Astrocyte of the cerebellum (primary cell): ENCODE results near the gene SRP72.

Experiments used
- DNase-seq: peaks from one replicate; pipeline ENCODE4 v3.0.0-alpha.2; 2011; ENCODE audit warnings: low read depth
- H3K4me3 ChIP-seq: 2 replicates; pipeline ENCODE4 v1.5.1; 2011; ENCODE audit warnings: mild to moderate bottlenecking, low read depth, low read length, moderate library complexity
- in situ Hi-C: cut with HindIII; loops from 2 replicates; pipeline ENCODE4 v1.10.0; 2017; ENCODE audit warnings: low sequenced_read_pairs
- TF ChIP-seq, protein P1 (sequence below): IDR thresholded peaks from 2 replicates; pipeline ENCODE4 v1.5.1; 2012; ENCODE audit warnings: low read length, low read depth, moderate library complexity, mild to moderate bottlenecking; ENCODE audit errors: missing control alignments

Gene SRP72

GRCh38 chr4:56512166-56512565 is 44.7 kb downstream of the SRP72 start:
- in situ Hi-C loops: no loop called here
- TF ChIP-seq, protein P1, sequence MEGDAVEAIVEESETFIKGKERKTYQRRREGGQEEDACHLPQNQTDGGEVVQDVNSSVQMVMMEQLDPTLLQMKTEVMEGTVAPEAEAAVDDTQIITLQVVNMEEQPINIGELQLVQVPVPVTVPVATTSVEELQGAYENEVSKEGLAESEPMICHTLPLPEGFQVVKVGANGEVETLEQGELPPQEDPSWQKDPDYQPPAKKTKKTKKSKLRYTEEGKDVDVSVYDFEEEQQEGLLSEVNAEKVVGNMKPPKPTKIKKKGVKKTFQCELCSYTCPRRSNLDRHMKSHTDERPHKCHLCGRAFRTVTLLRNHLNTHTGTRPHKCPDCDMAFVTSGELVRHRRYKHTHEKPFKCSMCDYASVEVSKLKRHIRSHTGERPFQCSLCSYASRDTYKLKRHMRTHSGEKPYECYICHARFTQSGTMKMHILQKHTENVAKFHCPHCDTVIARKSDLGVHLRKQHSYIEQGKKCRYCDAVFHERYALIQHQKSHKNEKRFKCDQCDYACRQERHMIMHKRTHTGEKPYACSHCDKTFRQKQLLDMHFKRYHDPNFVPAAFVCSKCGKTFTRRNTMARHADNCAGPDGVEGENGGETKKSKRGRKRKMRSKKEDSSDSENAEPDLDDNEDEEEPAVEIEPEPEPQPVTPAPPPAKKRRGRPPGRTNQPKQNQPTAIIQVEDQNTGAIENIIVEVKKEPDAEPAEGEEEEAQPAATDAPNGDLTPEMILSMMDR: no peak
- DNase-seq: no peak
- H3K4me3 ChIP-seq: no peak overlapping the region

- in situ Hi-C loops: no loop called here
- H3K4me3 ChIP-seq: no peak overlapping the region
Observed at GRCh38 chr4:56513517-56513916, 46.1 kb downstream of the SRP72 start.

GRCh38 chr4:56530269-56531148 is 63.1 kb downstream of the SRP72 start:
- in situ Hi-C loops: no loop called here
- DNase-seq: peak; percentile 45
- H3K4me3 ChIP-seq: peak overlapping the region; percentile 61
- TF ChIP-seq, protein P1: no peak

More at GRCh38 chr4:56513517-56513916, 46.1 kb downstream of the SRP72 start:
- TF ChIP-seq, protein P1: no peak
- no peak for DNase-seq

DNA sequence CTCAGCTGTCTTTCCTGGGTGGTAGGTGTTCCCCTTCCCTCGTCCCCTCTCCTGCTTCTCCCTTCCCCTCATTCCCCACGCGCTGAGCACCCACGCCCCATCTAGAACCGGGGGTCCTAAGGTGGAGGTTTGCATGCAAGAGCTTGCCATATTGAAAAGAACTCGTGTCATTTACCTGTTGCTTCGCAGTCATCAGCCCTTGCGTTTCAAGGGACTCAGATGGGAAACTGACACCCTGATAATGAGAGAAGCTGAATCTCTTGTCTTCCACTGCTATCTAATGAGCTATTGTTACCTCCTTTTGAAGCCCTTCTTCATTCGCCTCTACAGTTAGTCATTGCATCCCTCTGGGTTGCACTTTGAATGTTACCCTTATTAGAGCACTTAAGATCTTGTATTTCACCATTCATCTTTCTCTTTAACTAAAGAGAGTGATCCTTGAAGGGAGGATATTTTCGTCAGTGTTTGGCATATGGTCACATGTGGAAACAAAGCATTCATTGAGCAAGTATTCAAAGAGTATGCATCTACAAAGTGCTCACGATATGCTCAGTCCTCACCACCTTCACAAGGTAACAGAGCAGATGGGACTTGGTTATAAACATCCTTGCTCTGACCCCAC is 63.8 kb downstream of the SRP72 start:
- peak overlapping the region; percentile 61 for H3K4me3 ChIP-seq
- DNase-seq: no peak
- TF ChIP-seq, protein P1: no peak
- in situ Hi-C loops: no loop called here

DNA sequence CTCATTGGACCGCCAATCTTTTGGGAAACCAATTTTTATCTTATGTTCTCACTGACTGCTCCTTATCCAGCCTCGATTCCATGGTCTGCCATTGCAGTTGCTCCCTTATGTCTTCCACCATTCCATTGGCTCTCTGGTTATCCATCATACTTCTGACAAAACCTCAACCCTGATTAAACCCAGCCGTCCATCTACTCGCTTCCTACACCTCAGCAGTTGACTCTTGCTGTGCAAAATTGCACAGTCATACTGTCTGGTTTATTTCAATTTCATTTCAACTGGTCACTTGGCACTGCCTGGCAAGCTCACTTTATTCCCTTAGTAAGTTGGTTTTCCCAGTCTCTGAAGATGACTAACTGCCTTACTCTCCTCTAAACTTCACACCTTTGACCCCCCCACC is 64.4 kb downstream of the SRP72 start:
- in situ Hi-C loops: no loop called here
- no peak overlapping the region for H3K4me3 ChIP-seq
- no peak for DNase-seq
- TF ChIP-seq, protein P1: no peak

GRCh38 chr4:56532239-56532638 is 64.8 kb downstream of the SRP72 start:
- DNase-seq: no peak
- no peak overlapping the region for H3K4me3 ChIP-seq
- in situ Hi-C loops: no loop called here
- TF ChIP-seq, protein P1: no peak
